Eye (tissue), 1 donor: Measurements from ENCODE around the gene APH1B.
"Not testable (repeated sequence)": the region's sequence is repeated elsewhere in the genome, so short reads cannot be mapped to it uniquely, and the experiment has no call there.

Experiments used
- DNase-seq: peaks from one replicate; pipeline ENCODE4 v3.0.0-alpha.2; 2015

The APH1B gene

GRCh38 chr15:63332367-63333124 is 55.1 kb downstream of the APH1B start:
- no peak for DNase-seq

- no peak for DNase-seq
These were observed 57.4 kb downstream of the APH1B start for GRCh38 chr15:63334821-63335220.

- no peak for DNase-seq
These were observed 58.3 kb downstream of the APH1B start for GRCh38 chr15:63335543-63336240.

- no peak for DNase-seq
These were observed 59.6 kb downstream of the APH1B start for GRCh38 chr15:63337046-63337445.

- peak; percentile 37 for DNase-seq
These were observed 60.8 kb downstream of the APH1B start for GRCh38 chr15:63338170-63338569.

- no peak for DNase-seq
These were observed 61.8 kb downstream of the APH1B start for GRCh38 chr15:63339006-63339766.

GRCh38 chr15:63339836-63340235 is 62.4 kb downstream of the APH1B start:
- DNase-seq, result no peak

- DNase-seq, result no peak
These were observed 62.9 kb downstream of the APH1B start for GRCh38 chr15:63340353-63340752.

- no peak for DNase-seq
These were observed 63.5 kb downstream of the APH1B start for GRCh38 chr15:63340878-63341277.

GRCh38 chr15:63341898-63342297 is 64.5 kb downstream of the APH1B start:
- DNase-seq, result no peak

- DNase-seq, result not testable (repeated sequence)
These were observed 65.7 kb downstream of the APH1B start for GRCh38 chr15:63342996-63343562.

- DNase-seq, result no peak
These were observed 67.5 kb downstream of the APH1B start for GRCh38 chr15:63344731-63345390.

GRCh38 chr15:63345391-63345752 is 68.0 kb downstream of the APH1B start:
- DNase-seq, result no peak

GRCh38 chr15:63347074-63347857 is 69.9 kb downstream of the APH1B start:
- DNase-seq, result no peak

GRCh38 chr15:63348392-63348791 is 71.0 kb downstream of the APH1B start:
- DNase-seq, result no peak

GRCh38 chr15:63349156-63349555 is 71.8 kb downstream of the APH1B start:
- DNase-seq, result no peak

- DNase-seq, result no peak
These were observed 72.2 kb downstream of the APH1B start for GRCh38 chr15:63349621-63350020.

- no peak for DNase-seq
These were observed 72.8 kb downstream of the APH1B start for GRCh38 chr15:63350178-63350621.

GRCh38 chr15:63351170-63351569 is 73.8 kb downstream of the APH1B start:
- no peak for DNase-seq

GRCh38 chr15:63352808-63353207 is 75.4 kb downstream of the APH1B start:
- DNase-seq, result no peak

- DNase-seq, result no peak
These were observed 75.9 kb downstream of the APH1B start for GRCh38 chr15:63353261-63353660.

GRCh38 chr15:63353887-63354286 is 76.5 kb downstream of the APH1B start:
- DNase-seq, result no peak
